Astrocyte of the cerebellum (primary cell): Measurements from ENCODE around the gene ZBTB33.

Experiments
- DNase-seq: peaks from one replicate; pipeline ENCODE4 v3.0.0-alpha.2; 2011; ENCODE audit warnings: low read depth
- H3K4me3 ChIP-seq: 2 replicates; pipeline ENCODE4 v1.5.1; 2011; ENCODE audit warnings: mild to moderate bottlenecking, low read depth, low read length, moderate library complexity
- CTCF ChIP-seq: IDR thresholded peaks from 2 replicates; pipeline ENCODE4 v1.5.1; 2012; ENCODE audit warnings: low read length, low read depth, moderate library complexity, mild to moderate bottlenecking; ENCODE audit errors: missing control alignments
- in situ Hi-C: cut with HindIII; loops from 2 replicates; pipeline ENCODE4 v1.10.0; 2017; ENCODE audit warnings: low sequenced_read_pairs

Gene ZBTB33

GRCh38 chrX:120242813-120243212 is 7.8 kb upstream of the ZBTB33 start:
- TF ChIP-seq CTCF, result no peak
- in situ Hi-C loops, result no loop called here
- H3K4me3 ChIP-seq, result no peak overlapping the region
- no peak for DNase-seq

GRCh38 chrX:120244395-120244734 is 6.2 kb upstream of the ZBTB33 start:
- H3K4me3 ChIP-seq, result peak overlapping the region; percentile 64
- DNase-seq, result no peak
- TF ChIP-seq CTCF, result no peak
- in situ Hi-C loops, result no loop called here

GRCh38 chrX:120244735-120245498 is 5.7 kb upstream of the ZBTB33 start:
- H3K4me3 ChIP-seq, result peak overlapping the region; percentile 64
- DNase-seq, result peak; percentile 67
- in situ Hi-C loops, result no loop called here
- TF ChIP-seq CTCF, result no peak

- TF ChIP-seq CTCF, result no peak
- DNase-seq, result no peak
- H3K4me3 ChIP-seq, result peak overlapping the region; percentile 68
- in situ Hi-C loops, result no loop called here
Measured at GRCh38 chrX:120251471-120252011, 929 bp downstream of the ZBTB33 start.

- no peak overlapping the region for H3K4me3 ChIP-seq
- TF ChIP-seq CTCF, result no peak
- in situ Hi-C loops, result no loop called here
- no peak for DNase-seq
Measured at GRCh38 chrX:120253784-120254183, 3.2 kb downstream of the ZBTB33 start.

GRCh38 chrX:120260369-120260768 is 9.8 kb downstream of the ZBTB33 start:
- TF ChIP-seq CTCF, result no peak
- in situ Hi-C loops, result no loop called here
- no peak overlapping the region for H3K4me3 ChIP-seq
- DNase-seq, result no peak
